Measurements from ENCODE around the gene FBXO21.
"Not testable (repeated sequence)": the region's sequence is repeated elsewhere in the genome, so short reads cannot be mapped to it uniquely, and the experiment has no call there.

Gene FBXO21

GRCh38 chr12:117190210-117190781 lies at the start of gene FBXO21:
TSS of gene FBXO21 (minus strand) at chr12:117190470. CDS start at chr12:117190456, 14 bp downstream.
- peak; percentile 75 for DNase-seq

GRCh38 chr12:117236456-117237001 lies 46.3 kb upstream of the FBXO21 start:
- DNase-seq = peak; percentile 27

- DNase-seq = no peak
These were observed 45.0 kb upstream of the FBXO21 start for GRCh38 chr12:117235261-117235660.

GRCh38 chr12:117234441-117234840 lies 44.2 kb upstream of the FBXO21 start:
- DNase-seq = no peak

- DNase-seq = no peak
These were observed 41.5 kb upstream of the FBXO21 start for GRCh38 chr12:117231750-117232149.

- no peak for DNase-seq
These were observed 38.0 kb upstream of the FBXO21 start for GRCh38 chr12:117228239-117228638.

- DNase-seq = no peak
These were observed 36.9 kb upstream of the FBXO21 start for GRCh38 chr12:117227000-117227653.

- no peak for DNase-seq
These were observed 36.2 kb upstream of the FBXO21 start for GRCh38 chr12:117226505-117226904.

GRCh38 chr12:117225179-117225578 lies 34.9 kb upstream of the FBXO21 start:
- no peak for DNase-seq

- not testable (repeated sequence) for DNase-seq
These were observed 30.7 kb upstream of the FBXO21 start for GRCh38 chr12:117220947-117221346.

GRCh38 chr12:117218149-117218548 lies 27.9 kb upstream of the FBXO21 start:
- DNase-seq = no peak

GRCh38 chr12:117216686-117217085 lies 26.4 kb upstream of the FBXO21 start:
- no peak for DNase-seq

- no peak for DNase-seq
These were observed 24.5 kb upstream of the FBXO21 start for GRCh38 chr12:117214797-117215196.

GRCh38 chr12:117213295-117213808 lies 23.1 kb upstream of the FBXO21 start:
- no peak for DNase-seq

- DNase-seq = peak; percentile 33
These were observed 22.4 kb upstream of the FBXO21 start for GRCh38 chr12:117212563-117213190.

GRCh38 chr12:117210266-117210918 lies 20.1 kb upstream of the FBXO21 start:
- DNase-seq = no peak

GRCh38 chr12:117209626-117210025 lies 19.4 kb upstream of the FBXO21 start:
- no peak for DNase-seq

GRCh38 chr12:117208811-117209455 lies 18.7 kb upstream of the FBXO21 start:
- DNase-seq = no peak

GRCh38 chr12:117208206-117208605 lies 17.9 kb upstream of the FBXO21 start:
- no peak for DNase-seq

- DNase-seq = no peak
These were observed 17.4 kb upstream of the FBXO21 start for GRCh38 chr12:117207675-117208074.

GRCh38 chr12:117202556-117202955 lies 12.3 kb upstream of the FBXO21 start:
- no peak for DNase-seq

- no peak for DNase-seq
These were observed 11.8 kb upstream of the FBXO21 start for GRCh38 chr12:117202033-117202432.

Data from DMS153 (cell line).